Panc1 (cell line): Measurements from ENCODE around the gene GPC3. TPM values are rescaled to one million over a fixed set of nuclear protein-coding genes. Genes with fewer than 3 reads are reported as not detected.
A peak's percentile ranks its signal among the peaks of the same experiment; 100 is the strongest.

Source experiments
- ATAC-seq: fragments of 200-7000 bp; cut with Tn5 transposase; 2 replicates; pipeline ENCODE4 v1.9.1; 2020; ENCODE audit warnings: mild to moderate bottlenecking, moderate library complexity
- BruUV-seq: library from RNA; stranded (reverse); fragments of 400-500 nt; replicated peaks from 2 replicates; lab custom pipeline; 2021; lab: Mats Ljungman, UMichigan
- CTCF ChIA-PET: fragments of 300-600 bp; sonication (Branson Sonifier 250); formaldehyde crosslinking; loops from one replicate; lab custom pipeline; 2022; ENCODE audit warnings: antibody characterized with exemption; lab: Charles Lee
- POLR2A ChIA-PET: fragments of 300-600 bp; sonication (Branson Sonifier 250); formaldehyde crosslinking; loops from one replicate; lab custom pipeline; 2022; ENCODE audit warnings: antibody characterized with exemption; lab: Charles Lee
- DNase-seq: peaks from one replicate; pipeline ENCODE4 v3.0.0-alpha.2; 2010; ENCODE audit warnings: low read depth, low spot score
- H3K27ac ChIP-seq: 2 replicates; pipeline ENCODE4 v1.5.1; 2011; ENCODE audit warnings: mild to moderate bottlenecking, low read length, inconsistent platforms
- H3K27me3 ChIP-seq: fragments of 200-500 bp; sonication (Bioruptor generic); 2 replicates; pipeline ENCODE4 v1.6.0; 2014; ENCODE audit warnings: low read length, inconsistent platforms; ENCODE audit not compliant: control insufficient read depth, insufficient read depth
- H3K36me3 ChIP-seq: fragments of 200-500 bp; sonication (Bioruptor generic); 2 replicates; pipeline ENCODE4 v1.5.1; 2014; ENCODE audit warnings: inconsistent platforms, mild to moderate bottlenecking, low read length, moderate library complexity; ENCODE audit not compliant: control insufficient read depth, insufficient read depth
- H3K4me1 ChIP-seq: 2 replicates; pipeline ENCODE4 v1.5.1; 2011; ENCODE audit warnings: inconsistent platforms, mild to moderate bottlenecking, low read length, moderate library complexity; ENCODE audit not compliant: control insufficient read depth, insufficient read depth
- H3K4me3 ChIP-seq, 2 experiments: 2 replicates each; pipeline ENCODE4 v1.5.1; 2011 to 2012; ENCODE audit warnings: low read depth in 2 of 2, low read length in 2 of 2, mild to moderate bottlenecking in 2 of 2, inconsistent platforms in 1 of 2, moderate library complexity in 1 of 2
- H3K9me3 ChIP-seq: fragments of 200-500 bp; sonication (Bioruptor generic); 2 replicates; pipeline ENCODE4 v1.5.1; 2014; ENCODE audit warnings: low read depth, mild to moderate bottlenecking, inconsistent platforms, low read length, moderate library complexity; ENCODE audit not compliant: control insufficient read depth, insufficient read depth
- CTCF ChIP-seq: fragments of 450-650 bp; IDR thresholded peaks from 2 replicates; pipeline ENCODE4 v1.5.1; 2017; ENCODE audit warnings: mild to moderate bottlenecking
- POLR2AphosphoS5 ChIP-seq: IDR thresholded peaks from 2 replicates; pipeline ENCODE4 v1.6.1; 2012; ENCODE audit warnings: mild to moderate bottlenecking, low read depth, low read length, moderate library complexity
- REST ChIP-seq, 2 experiments: IDR thresholded peaks; 2 replicates each; pipeline ENCODE4 v1.6.1; 2011 to 2012; ENCODE audit warnings: low read depth in 2 of 2, control low read depth in 1 of 2, low read length in 1 of 2, mild to moderate bottlenecking in 1 of 2, moderate library complexity in 1 of 2; ENCODE audit not compliant: insufficient read depth in 1 of 2
- SIN3A ChIP-seq: IDR thresholded peaks from 2 replicates; pipeline ENCODE4 v1.6.1; 2012; ENCODE audit warnings: low read depth, mild to moderate bottlenecking, low read length, moderate library complexity, borderline replicate concordance; ENCODE audit not compliant: insufficient read depth
- TCF7L2 ChIP-seq: IDR thresholded peaks from 2 replicates; pipeline ENCODE4 v1.6.1; 2011; ENCODE audit warnings: mild to moderate bottlenecking, low read depth, low read length, inconsistent platforms
- in situ Hi-C: cut with HindIII; loops from 2 replicates; pipeline ENCODE4 v1.10.0; 2016; ENCODE audit warnings: low sequenced_read_pairs, low pct_unique_long_range_greater_than_20kb
- intact Hi-C: fragments of 100-400 bp; cut with micrococcal nuclease; formaldehyde crosslinking; loops from one replicate; pipeline ENCODE4 v1.10.0; 2022; ENCODE audit not compliant: unreplicated experiment
- total RNA-seq: library from RNA; stranded (reverse); gene quantifications from one replicate; pipeline ENCODE4 v1.2.1, GENCODE V29; 2021; ENCODE audit not compliant: unreplicated experiment

The GPC3 gene
- total RNA-seq, 1 experiment from 2014 or later, result 0.95 TPM

GRCh38 chrX:133987188-133987587, 1.8 kb upstream of the GPC3 start:
- POLR2A ChIA-PET, result no interaction called here
- in situ Hi-C loops (no loop called here), intact Hi-C loops (no loop called here)
- DNase-seq (no peak), ATAC-seq (no peak)
- Histone ChIP-seq H3K27ac (no peak overlapping the region), H3K36me3 (no peaks in the 10 kb centered on the region), H3K4me3 (no peak overlapping the region), H3K9me3 (no peaks in the 10 kb centered on the region), H3K27me3 (peaks cover 8% of the 10 kb centered on the region), H3K4me1 (peaks cover 4% of the 10 kb centered on the region; the same call in 1 of the 2 replicates)
- TF ChIP-seq POLR2AphosphoS5, result no peak
- no peak for TF ChIP-seq CTCF
- TF ChIP-seq REST (IDR thresholded peaks at IDR 0.05; ENCODE audit: insufficient read depth in 1 of 2, low read depth in 2 of 2, low read length in 1 of 2), result no peak
- TF ChIP-seq TCF7L2, result no peak
- no peak for TF ChIP-seq SIN3A
- BruUV-seq, result no TSS peak
- CTCF ChIA-PET, result no interaction called here

- intact Hi-C loops (no loop called here), in situ Hi-C loops (no loop called here)
- Histone ChIP-seq H3K4me1 (peaks cover 4% of the 10 kb centered on the region; the same call in 1 of the 2 replicates), H3K27ac (no peak overlapping the region), H3K9me3 (no peaks in the 10 kb centered on the region), H3K36me3 (no peaks in the 10 kb centered on the region), H3K4me3 (peak overlapping the region; percentile 33 to 45), H3K27me3 (peaks cover 8% of the 10 kb centered on the region)
- ChIA-PET CTCF (no interaction called here), POLR2A (interaction anchor here (0.8 kb wide), 1 partner anchor 127 kb away, joined by 3 read pairs; no protein-coding TSS in a partner anchor)
- TF ChIP-seq REST (IDR thresholded peaks at IDR 0.05; ENCODE audit: insufficient read depth in 1 of 2, low read depth in 2 of 2, low read length in 1 of 2) (no peak), TCF7L2 (no peak), POLR2AphosphoS5 (no peak), SIN3A (no peak), CTCF (no peak)
- no TSS peak for BruUV-seq
- DNase-seq (no peak), ATAC-seq (peak; percentile 61)
Measured at GRCh38 chrX:133985967-133986683, 731 bp upstream of the GPC3 start.
